GM19351 (cell line): ENCODE measurements around the gene EDEM3.

Source experiments
- ATAC-seq: cut with Tn5 transposase; IDR thresholded peaks from one replicate; pipeline ENCODE4 v1.9.1; 2021; ENCODE audit warnings: mild to moderate bottlenecking, moderate library complexity; ENCODE audit not compliant: unreplicated experiment

EDEM3 gene

DNA sequence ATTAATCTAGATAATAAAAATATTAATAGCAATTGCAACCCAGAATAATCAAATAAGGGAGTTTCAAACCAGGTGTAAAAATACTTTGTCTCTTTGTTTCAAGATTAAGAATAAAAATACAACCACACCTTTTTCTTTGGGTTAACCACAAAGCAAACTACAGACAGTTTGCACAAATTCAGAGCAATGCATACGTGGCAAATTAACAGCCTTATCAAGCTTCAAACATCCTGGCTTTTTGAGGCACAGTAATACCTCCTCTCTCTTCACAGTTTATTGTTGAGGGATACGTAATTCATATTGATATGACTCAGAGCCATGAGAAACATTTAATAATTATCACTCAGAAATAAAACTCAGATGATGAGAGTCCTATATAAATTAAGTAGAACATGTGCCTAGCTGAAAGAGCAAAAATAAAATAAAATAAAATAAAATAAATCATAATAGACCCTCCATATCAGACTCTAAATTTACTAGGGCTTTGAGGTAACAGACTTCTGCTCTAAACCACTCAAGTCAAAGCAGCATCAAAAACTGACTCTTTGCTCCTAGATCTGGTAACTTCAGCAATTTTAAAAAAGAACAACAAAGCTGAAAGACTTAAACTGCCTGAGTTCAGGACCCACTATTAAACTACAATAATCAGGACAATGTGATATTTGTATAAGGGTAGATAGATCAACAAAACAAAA, 11.4 kb downstream of the EDEM3 start:
- ATAC-seq: peak; percentile 65

DNA sequence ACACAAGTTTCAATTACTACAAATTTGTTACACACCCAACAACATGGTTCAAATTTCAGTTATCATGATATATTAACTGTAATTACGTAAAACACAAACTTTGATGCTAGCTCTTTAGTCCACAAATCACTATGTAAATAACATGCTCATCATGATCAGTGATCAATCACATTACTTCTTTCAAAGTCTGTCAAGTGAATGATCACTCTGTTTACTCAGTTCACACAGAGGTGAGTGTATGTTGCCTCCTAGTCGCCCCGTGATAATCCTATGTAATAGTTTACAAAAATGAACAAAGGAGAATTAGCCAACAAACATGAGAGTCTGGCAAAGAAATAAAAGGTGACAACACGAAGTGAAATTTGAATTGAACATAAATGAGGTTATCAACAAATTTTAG, 14.3 kb downstream of the EDEM3 start:
- no peak for ATAC-seq

DNA sequence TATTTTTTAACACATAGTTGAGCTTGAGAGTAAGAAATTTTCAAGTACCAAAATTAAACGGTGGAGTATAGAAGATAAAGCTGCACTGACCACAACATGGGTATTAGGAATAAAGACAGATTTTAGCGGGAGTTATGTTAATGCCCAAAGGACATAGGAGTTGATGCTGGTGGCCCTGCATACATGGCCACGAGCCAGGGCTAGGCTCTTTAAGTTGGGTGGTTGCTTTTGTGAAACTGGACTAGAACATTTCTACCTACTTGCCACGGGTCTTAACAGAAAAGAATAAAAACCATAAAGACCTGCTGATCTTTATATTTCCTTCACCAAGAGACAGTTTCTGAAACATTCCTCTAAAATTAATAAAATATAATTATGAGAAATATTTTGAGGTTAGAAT, 14.9 kb downstream of the EDEM3 start:
- ATAC-seq: no peak

DNA sequence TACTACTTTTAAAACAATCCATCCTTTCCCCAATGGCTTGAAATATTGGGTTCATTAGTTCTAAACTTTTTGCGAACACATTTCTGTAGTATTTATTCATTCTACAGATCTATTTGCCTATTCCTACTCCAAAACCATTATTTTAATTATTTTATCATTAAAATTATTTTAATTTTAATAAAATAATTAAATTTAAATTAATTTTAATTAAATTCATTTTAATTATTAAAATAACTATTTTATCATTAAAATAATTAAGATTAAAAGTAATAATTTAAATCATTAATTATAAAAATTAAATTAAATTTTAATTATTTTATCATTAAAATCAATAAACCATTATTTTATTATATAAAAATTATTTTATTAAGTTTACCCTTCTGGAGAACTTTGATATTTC, 15.6 kb downstream of the EDEM3 start:
- no peak for ATAC-seq

DNA sequence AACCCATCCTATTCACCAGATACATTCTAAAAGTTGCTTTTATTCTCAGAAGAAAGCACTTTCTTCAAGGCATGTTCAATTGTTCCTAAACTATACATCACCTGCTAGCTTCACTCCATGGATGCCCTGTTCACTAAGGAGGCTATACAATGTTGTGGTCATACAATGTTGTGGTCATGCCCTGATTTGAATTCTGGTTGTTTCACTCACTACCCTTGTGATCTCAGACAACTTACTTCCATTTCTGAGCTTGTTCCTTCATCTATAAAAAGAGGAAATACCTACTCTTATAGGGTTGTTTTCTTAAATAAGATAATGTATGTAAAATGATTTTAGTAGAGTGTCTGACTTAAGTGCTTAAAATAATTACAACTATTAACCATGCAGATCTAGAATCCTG, 19.7 kb downstream of the EDEM3 start:
- ATAC-seq: peak; percentile 81

DNA sequence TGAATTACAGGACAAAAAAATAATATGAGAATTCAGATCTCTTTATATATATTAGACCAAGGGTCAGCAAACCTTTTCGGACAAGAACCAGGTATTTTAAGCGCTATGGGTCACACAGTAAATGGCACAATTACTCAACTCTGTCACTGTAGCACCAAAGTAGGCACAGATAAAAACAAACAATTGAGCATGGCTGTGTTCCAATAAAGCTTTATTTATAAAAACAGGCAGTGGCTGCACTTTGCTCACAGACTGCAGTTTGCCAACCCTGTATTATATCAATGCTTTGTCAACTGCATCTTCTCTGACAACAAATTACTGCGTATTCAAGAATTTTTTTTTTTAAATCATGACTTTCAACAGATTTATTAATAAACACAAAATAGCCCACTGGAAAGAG, 29.8 kb downstream of the EDEM3 start:
- ATAC-seq: no peak

DNA sequence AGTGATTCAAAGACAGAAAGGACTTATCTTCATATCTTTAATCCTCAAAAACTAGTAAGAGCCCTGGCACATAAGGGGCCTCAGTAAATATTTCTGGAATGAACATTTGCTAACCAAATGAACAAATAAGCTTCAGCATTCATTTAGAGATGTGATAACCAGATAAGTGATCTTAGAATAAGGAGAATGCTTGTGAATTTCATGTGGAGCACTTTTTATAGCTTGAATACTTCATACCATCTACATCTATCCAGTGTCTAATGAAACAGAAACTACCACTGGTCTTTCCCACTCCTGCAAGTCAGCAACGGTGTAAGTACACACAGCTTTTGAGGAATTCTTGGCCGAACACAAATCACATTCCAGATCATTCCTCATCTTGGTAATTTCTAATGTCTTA, 38.5 kb downstream of the EDEM3 start:
- no peak for ATAC-seq

DNA sequence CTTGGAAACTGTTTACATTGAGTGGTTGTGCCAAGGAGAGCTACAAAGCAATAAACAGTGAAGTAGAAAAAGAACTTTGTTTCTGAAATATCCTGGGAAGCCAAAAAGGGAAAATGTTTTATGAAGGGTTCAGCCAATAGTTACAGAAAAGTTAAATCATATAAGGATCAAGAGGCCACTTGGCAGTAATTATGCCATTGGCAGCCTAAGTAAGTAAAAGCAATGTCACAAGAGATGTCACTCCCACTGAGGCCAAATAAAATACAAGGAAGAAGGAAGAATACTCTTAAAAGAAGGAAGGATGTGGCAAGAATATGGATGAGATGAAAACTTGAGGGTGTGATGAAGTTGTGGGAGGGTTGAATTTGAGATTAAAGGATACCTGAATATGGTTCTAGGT, 45.2 kb downstream of the EDEM3 start:
- ATAC-seq: no peak

DNA sequence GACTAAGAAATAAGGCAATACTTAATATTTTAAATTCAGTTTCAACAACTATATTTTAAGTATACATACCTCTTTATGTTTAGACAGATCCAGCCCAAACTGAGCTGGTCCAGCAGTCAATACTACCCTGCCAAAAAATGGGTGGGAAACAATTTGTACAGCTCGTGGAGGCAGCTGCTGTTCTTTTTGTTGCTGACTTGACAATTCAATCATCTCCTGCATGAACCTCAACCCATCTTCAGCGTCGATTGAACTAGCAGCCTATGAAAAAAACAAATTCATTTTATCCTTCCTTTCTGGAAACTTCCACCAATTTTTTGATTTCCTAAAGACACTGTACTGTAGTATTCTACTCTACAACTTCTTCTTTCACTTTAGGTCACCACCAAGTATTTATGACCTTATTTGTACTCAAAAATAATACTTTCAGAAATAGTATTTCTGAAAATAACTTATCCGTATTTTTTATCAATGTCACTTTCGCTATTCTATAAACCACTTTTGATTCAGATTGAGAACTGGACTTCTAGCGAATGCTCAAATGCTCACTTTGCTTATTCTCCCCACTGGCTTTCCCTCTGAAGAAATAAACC, 46.5 kb downstream of the EDEM3 start:
- no peak for ATAC-seq

DNA sequence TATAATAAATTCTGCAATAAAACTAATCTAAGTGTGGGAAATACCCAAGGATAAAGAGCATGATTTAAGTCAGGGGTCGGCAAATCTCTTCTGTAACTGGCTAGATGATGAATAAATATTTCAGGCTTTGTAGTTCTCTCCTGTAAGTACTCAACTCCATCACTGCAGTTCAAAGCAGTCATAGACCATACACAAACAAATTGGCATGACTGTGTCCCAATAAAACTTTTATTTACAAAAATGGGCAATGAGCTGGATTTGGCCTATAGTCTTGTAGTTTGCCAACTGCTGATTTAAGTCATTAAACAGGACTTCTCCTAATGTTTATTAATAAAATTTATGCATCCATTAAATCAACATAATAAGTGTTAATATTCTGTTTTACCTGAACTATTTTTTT, 49.4 kb downstream of the EDEM3 start:
- no peak for ATAC-seq

DNA sequence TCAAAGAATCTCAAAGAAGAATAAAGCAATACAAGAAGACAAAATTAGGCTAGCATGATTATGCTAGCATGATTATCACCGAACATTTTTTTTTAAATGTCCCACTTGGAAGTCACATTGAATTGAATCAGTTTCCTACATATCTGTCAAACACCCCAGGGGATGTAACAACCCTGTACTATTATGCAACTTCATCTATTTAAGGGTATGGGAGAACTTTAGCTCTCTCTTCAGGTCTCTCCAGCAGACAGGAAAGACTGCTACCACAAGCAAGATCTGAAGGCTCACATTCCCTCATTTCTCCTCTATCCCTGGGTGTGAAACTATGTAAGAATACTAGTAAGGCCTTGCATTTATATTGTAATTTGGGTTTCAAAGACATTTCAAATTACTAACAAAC, 52.8 kb downstream of the EDEM3 start:
- no peak for ATAC-seq

DNA sequence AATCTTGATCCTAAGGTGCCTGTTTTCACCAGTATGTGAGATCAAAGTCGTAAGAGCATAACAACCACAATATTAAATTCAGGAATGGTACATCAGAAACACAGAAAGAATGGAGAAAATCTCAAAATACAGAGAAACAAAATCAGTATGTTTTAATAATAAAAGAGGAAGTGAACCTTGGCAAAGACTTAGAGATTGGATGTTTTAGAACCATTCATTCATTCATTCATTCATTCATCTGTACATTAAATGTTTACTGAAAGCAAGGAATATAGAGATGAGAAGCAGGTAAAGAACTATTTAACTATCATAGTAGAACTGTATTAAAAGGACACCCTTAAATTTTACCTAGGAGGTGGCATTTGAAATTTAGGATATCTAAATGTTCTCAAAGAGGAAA, 55.7 kb downstream of the EDEM3 start:
- ATAC-seq: no peak

DNA sequence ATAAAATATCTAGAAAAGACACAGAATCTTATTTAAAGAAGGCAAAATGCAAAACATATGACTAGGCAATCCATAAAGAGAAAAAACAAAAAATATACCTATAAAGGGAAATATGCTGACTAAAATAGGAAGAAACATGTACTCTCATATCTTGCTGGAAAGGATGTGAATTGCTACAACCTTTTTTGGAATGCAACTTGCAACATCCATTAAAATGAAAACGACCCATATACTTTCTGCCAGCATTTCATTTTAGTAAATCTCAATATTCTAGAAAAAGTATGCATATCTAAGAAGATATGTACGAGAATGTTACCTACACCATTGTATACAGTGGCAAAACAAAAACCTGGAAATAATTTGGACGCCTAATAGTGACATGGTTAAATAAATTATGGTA, 56.6 kb downstream of the EDEM3 start:
- ATAC-seq: no peak

DNA sequence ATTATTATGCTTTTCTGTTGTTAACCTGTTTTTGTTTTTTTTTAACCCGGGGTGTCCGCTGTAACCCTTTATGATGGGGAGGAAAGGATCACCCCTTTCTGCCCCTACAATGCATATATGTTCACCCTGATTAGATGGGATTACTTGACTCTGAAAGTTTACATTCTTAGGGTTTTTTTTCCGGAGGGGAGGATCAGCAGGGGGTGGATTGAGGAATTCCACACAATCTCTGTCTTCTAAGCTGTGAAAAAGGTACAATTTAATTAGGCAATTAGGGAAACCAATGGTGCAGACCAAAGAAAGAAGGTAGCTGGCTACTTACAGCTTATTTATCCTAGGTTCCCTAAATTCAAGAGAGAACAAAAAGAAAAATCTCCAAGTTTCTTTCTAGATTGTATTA, 58.3 kb downstream of the EDEM3 start:
- no peak for ATAC-seq

DNA sequence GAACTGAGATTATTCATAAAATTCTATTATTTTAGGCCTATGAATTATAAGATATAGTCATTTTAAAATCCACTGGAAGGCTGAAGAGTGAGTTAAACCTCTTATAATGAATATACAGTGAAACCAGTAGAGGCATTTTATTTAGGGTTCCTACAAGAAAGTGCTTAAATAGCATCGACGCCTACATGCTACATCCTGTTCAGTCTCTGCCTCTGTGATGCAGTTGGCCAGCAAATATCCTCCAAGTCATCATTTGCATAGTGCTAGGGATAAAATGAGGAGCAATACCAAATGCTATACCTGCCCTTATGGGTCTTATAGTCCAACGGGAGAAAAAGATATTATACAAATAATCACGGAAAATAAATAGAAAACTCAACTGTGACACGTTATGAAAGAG, 59.6 kb downstream of the EDEM3 start:
- ATAC-seq: peak; percentile 73

DNA sequence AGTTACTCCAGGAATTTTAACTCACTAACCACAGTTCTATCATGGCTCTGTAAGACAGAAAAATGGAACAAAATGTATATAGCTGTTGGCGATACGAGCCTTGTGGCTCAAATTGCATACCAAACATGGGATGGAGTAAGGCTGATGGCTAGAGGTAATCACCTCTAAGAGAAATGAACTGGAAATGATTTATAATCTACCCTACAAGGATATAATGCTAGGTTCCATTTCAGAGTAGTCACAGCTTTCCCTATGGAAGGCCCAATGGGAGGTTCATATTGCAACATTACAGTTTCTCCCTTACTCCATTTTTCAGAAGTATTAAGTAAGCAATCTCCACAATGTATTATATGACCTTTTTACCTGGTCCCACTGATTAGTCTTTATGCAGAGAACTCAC, 61.6 kb downstream of the EDEM3 start:
- ATAC-seq: no peak

DNA sequence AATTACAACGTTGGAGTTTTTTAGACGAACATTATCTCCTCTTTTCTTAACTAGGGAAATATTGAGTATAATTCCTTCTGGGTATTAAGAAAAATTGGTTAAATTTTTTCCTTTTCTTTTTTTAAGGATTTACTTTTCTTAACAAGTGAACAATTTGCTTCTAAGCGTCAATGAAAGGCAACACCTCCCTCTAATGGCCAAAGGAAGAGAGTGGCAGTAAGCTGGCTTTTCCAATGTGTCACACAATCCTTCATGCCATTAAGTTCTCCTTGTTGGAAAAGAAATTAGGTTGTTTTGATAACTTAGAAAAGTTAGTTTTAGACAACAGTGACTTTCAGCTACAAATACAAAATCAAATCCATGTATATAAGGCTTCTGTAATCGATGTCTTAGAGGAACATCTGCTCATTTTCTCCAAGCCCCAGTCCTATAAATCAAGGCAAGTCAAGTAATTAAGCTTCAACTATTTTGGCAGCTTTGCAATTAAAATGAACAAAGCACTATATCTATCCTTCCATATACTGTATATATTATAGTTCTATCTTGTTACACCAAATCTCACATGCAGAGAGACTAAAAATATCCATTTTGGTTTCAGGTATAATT, 62.8 kb downstream of the EDEM3 start:
- ATAC-seq: no peak

DNA sequence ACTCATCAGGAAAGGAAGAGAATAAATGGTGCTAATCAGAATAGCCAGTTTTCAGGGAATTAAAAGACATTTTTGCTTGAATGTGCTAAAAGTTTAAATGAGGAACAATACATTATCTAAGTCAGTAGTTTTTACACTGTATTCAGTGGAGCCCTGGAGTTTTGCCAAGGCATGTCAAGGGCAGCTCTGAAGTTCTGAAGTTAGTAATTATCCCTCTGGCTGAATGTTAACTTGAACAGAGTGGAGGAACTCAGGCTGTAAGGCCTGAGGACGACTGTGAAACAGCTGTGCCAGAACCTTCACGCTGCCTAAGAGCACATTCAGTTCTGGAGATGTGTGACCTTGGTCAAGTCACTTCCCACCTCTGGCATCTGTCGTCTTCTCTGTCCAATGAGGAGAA, 68.1 kb downstream of the EDEM3 start:
- ATAC-seq: no peak

DNA sequence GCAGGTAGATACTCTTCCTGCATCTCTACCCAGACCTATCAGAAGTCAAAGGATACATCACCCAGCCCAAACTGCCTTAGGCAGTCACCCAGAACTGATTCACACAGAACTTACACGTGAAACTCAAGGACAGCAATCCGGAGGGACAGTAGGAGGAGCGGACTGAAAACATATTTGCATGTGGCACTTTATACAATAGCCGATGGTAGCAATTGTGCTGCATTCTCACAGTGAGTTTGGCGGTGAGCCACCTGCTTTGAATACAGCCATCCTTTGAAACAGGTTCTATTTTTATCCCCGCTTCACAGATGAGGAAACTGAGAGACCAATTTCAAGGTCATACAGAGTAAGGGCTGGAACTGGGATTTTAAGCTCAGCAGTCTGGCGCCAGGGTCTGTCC, 69.5 kb downstream of the EDEM3 start:
- peak; percentile 76 for ATAC-seq

DNA sequence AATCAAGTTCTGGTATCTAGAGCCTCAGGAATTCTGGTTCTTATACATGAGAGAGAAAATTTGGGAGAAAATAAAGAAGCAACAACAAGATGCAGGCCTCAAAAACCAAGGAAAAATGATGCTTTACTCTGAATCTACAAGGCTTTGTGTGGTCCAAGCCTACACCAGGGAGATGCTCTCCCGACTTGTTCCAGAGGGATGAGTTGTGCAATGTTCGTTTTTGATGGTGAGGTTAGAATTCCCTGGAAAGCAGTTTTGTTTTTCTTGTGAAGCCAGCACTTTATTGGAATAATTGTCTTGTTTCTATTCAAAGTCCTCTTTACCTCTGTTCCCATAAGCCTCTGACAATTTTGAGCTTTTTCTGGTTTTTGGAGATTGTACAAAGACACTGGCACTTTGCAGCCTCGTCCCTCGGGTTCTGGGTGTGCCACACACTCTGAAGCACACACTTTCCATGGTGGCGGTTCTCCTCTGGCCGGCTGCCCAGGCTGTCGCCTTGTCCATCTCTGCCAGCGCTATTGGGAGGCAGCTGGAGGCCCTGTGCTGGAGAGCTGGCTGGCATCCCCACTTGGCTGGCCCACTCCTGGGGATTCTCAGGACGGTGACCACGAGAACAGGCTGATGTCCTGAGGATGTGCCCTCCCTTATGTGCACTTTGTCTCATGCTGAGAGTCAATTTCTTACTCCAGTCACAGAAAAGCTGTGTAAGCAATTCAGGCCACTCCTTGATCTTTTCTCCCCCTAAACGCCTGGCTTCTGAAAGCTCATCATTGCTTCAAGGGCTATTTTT, 70.2 kb downstream of the EDEM3 start:
- ATAC-seq: no peak

DNA sequence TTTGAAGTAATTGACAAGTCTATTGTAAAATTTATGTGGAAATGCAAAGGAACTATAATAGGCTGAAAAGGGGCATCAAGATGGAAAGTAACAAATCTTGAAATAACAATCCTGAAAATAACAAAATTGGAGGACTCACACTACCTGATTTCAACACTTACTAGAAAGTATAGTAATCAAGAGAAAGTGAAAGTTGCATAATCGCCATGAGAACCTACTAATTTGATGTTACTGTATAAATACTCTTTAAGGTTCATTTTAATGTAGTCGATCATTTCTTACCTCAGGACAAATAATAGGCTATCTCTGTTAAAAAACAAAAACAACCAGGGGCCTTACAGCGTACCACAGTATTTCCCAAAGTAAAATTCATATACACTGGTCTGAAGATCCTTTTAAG, 71.7 kb downstream of the EDEM3 start:
- no peak for ATAC-seq
